GM12864 (cell line): Measurements from ENCODE around the gene CDK2.

ENCODE experiments used
- DNase-seq: peaks from one replicate; pipeline ENCODE4 v3.0.0-alpha.2; 2011; ENCODE audit warnings: low read depth
- H3K4me3 ChIP-seq: 2 replicates; pipeline ENCODE4 v1.5.1; 2011; ENCODE audit warnings: mild to moderate bottlenecking, low read depth, low read length, control low read depth
- CTCF ChIP-seq: IDR thresholded peaks from 2 replicates; pipeline ENCODE4 v1.5.1; 2011; ENCODE audit warnings: low read depth, mild to moderate bottlenecking, moderate library complexity, low read length, control low read depth, inconsistent platforms; ENCODE audit errors: missing control alignments

The CDK2 gene

GRCh38 chr12:56004211-56004610 is 37.6 kb downstream of the CDK2 start:
- H3K4me3 ChIP-seq: no peak overlapping the region
- no peak for DNase-seq
- TF ChIP-seq CTCF: no peak

GRCh38 chr12:56007564-56008559 is 41.2 kb downstream of the CDK2 start:
- no peak for DNase-seq
- peak overlapping the region; percentile 68 for H3K4me3 ChIP-seq
- no peak for TF ChIP-seq CTCF

GRCh38 chr12:56010111-56010570 is 43.5 kb downstream of the CDK2 start:
- DNase-seq: no peak
- no peak for TF ChIP-seq CTCF
- H3K4me3 ChIP-seq: no peak overlapping the region

- no peak for TF ChIP-seq CTCF
Measured at GRCh38 chr12:56011509-56012090, 45.0 kb downstream of the CDK2 start.

GRCh38 chr12:56013482-56013881 is 46.9 kb downstream of the CDK2 start:
- DNase-seq: no peak
- no peak for TF ChIP-seq CTCF
- no peak overlapping the region for H3K4me3 ChIP-seq

More at GRCh38 chr12:56011509-56012090, 45.0 kb downstream of the CDK2 start:
- H3K4me3 ChIP-seq: no peak overlapping the region
- no peak for DNase-seq

- no peak for TF ChIP-seq CTCF
- no peak overlapping the region for H3K4me3 ChIP-seq
- DNase-seq: no peak
Measured at GRCh38 chr12:56014205-56014604, 47.6 kb downstream of the CDK2 start.
